Ishikawa (cell line): ENCODE results near the gene COL26A1.

ENCODE experiments used
- CREB1 ChIP-seq: IDR thresholded peaks from 2 replicates; pipeline ENCODE4 v1.6.1; 2012; ENCODE audit warnings: low read depth
- RAD21 ChIP-seq: IDR thresholded peaks from 2 replicates; pipeline ENCODE4 v1.6.1; 2012; ENCODE audit warnings: low read depth
- TCF12 ChIP-seq: IDR thresholded peaks from 2 replicates; pipeline ENCODE4 v1.6.1; 2012; ENCODE audit warnings: low read depth
- TF ChIP-seq, protein P1 (sequence below): IDR thresholded peaks from 2 replicates; pipeline ENCODE4 v1.6.1; 2012
- TF ChIP-seq, protein P2 (sequence below): IDR thresholded peaks from 2 replicates; pipeline ENCODE4 v1.6.1; 2012; ENCODE audit warnings: low read depth, mild to moderate bottlenecking

DNA sequence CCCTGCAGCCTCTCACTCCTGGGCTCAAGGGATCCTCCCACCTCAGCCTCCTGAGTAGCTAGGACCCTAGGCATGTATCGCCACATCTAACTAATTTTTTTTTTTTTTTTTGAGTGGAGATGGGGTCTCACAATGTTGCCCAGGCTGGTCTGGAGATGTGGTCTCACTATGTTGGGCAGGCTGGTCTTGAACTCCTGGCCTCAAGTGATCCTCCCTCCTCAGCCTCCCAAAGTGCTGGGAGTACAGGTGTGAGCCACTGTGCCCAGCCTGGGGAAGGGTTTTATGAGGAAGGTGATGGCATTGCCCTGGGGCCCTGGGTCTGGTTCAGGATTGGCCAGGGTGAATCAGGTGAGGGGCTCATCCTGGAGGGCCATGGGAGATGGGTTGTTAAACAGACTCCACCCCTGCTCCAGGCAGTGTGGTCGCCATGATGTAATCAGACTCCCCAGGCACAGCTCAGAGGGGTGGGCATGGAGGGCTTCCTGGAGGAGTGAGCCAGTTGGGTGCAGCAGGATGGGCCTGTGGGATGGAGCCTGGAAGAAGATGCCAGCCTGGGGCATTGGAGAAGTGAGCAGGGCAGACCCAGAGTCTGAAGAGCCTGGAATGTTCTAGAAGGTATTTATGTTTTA is 183.7 kb downstream of the COL26A1 start:
- TF ChIP-seq, protein P1, sequence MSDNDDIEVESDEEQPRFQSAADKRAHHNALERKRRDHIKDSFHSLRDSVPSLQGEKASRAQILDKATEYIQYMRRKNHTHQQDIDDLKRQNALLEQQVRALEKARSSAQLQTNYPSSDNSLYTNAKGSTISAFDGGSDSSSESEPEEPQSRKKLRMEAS: no peak
- TF ChIP-seq TCF12 (no peak), RAD21 (no peak), CREB1 (no peak)
- TF ChIP-seq, protein P2, sequence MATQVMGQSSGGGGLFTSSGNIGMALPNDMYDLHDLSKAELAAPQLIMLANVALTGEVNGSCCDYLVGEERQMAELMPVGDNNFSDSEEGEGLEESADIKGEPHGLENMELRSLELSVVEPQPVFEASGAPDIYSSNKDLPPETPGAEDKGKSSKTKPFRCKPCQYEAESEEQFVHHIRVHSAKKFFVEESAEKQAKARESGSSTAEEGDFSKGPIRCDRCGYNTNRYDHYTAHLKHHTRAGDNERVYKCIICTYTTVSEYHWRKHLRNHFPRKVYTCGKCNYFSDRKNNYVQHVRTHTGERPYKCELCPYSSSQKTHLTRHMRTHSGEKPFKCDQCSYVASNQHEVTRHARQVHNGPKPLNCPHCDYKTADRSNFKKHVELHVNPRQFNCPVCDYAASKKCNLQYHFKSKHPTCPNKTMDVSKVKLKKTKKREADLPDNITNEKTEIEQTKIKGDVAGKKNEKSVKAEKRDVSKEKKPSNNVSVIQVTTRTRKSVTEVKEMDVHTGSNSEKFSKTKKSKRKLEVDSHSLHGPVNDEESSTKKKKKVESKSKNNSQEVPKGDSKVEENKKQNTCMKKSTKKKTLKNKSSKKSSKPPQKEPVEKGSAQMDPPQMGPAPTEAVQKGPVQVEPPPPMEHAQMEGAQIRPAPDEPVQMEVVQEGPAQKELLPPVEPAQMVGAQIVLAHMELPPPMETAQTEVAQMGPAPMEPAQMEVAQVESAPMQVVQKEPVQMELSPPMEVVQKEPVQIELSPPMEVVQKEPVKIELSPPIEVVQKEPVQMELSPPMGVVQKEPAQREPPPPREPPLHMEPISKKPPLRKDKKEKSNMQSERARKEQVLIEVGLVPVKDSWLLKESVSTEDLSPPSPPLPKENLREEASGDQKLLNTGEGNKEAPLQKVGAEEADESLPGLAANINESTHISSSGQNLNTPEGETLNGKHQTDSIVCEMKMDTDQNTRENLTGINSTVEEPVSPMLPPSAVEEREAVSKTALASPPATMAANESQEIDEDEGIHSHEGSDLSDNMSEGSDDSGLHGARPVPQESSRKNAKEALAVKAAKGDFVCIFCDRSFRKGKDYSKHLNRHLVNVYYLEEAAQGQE: no peak
